GM21529 (cell line): ENCODE data around the gene PTPRD.

Source experiments
- ATAC-seq: cut with Tn5 transposase; IDR thresholded peaks from one replicate; pipeline ENCODE4 v1.9.1; 2021; ENCODE audit not compliant: unreplicated experiment

PTPRD gene

GRCh38 chr9:8569823-8570222 lies 2043.0 kb downstream of the PTPRD start:
- no peak for ATAC-seq

- ATAC-seq: no peak
Observed at GRCh38 chr9:8567963-8568579, 2044.7 kb downstream of the PTPRD start.

- ATAC-seq: no peak
Observed at GRCh38 chr9:8564960-8565359, 2047.8 kb downstream of the PTPRD start.

- ATAC-seq: no peak
Observed at GRCh38 chr9:8560560-8561525, 2052.0 kb downstream of the PTPRD start.

- no peak for ATAC-seq
Observed at GRCh38 chr9:8558176-8558575, 2054.6 kb downstream of the PTPRD start.

GRCh38 chr9:8555762-8556500 lies 2056.9 kb downstream of the PTPRD start:
- ATAC-seq: no peak

GRCh38 chr9:8553444-8553843 lies 2059.4 kb downstream of the PTPRD start:
- no peak for ATAC-seq

- ATAC-seq: no peak
Observed at GRCh38 chr9:8552732-8553131, 2060.1 kb downstream of the PTPRD start.

GRCh38 chr9:8549214-8549613 lies 2063.6 kb downstream of the PTPRD start:
- ATAC-seq: no peak

- ATAC-seq: no peak
Observed at GRCh38 chr9:8543219-8543618, 2069.6 kb downstream of the PTPRD start.

GRCh38 chr9:8542537-8542936 lies 2070.3 kb downstream of the PTPRD start:
- ATAC-seq: no peak

- ATAC-seq: no peak
Observed at GRCh38 chr9:8539681-8540197, 2073.1 kb downstream of the PTPRD start.

- no peak for ATAC-seq
Observed at GRCh38 chr9:8536845-8537244, 2076.0 kb downstream of the PTPRD start.

- ATAC-seq: no peak
Observed at GRCh38 chr9:8534828-8535227, 2078.0 kb downstream of the PTPRD start.

- ATAC-seq: no peak
Observed at GRCh38 chr9:8533681-8534080, 2079.1 kb downstream of the PTPRD start.

- ATAC-seq: no peak
Observed at GRCh38 chr9:8531826-8532415, 2080.9 kb downstream of the PTPRD start.

- ATAC-seq: no peak
Observed at GRCh38 chr9:8521112-8521511, 2091.7 kb downstream of the PTPRD start.

- ATAC-seq: no peak
Observed at GRCh38 chr9:8515748-8516147, 2097.1 kb downstream of the PTPRD start.

- ATAC-seq: no peak
Observed at GRCh38 chr9:8514760-8515159, 2098.0 kb downstream of the PTPRD start.

- no peak for ATAC-seq
Observed at GRCh38 chr9:8508671-8509290, 2104.0 kb downstream of the PTPRD start.

GRCh38 chr9:8494571-8494970 lies 2118.2 kb downstream of the PTPRD start:
- no peak for ATAC-seq
